ENCODE data around the gene THAP2.
"Not testable (repeated sequence)": the region's sequence is repeated elsewhere in the genome, so short reads cannot be mapped to it uniquely, and the experiment has no call there.

Gene THAP2

GRCh38 chr12:71662849-71663560, 1.1 kb upstream of the THAP2 start:
- DNase-seq, result peak; percentile 92

- DNase-seq, result no peak
Observed at GRCh38 chr12:71664411-71665089, 449 bp downstream of the THAP2 start.

- no peak for DNase-seq
Observed at GRCh38 chr12:71665090-71665463, 976 bp downstream of the THAP2 start.

GRCh38 chr12:71666259-71666658, 2.2 kb downstream of the THAP2 start:
- DNase-seq, result no peak

- no peak for DNase-seq
Observed at GRCh38 chr12:71671311-71671710, 7.2 kb downstream of the THAP2 start.

GRCh38 chr12:71671816-71672215, 7.7 kb downstream of the THAP2 start:
- no peak for DNase-seq

GRCh38 chr12:71682466-71682865, 18.4 kb downstream of the THAP2 start:
- no peak for DNase-seq

GRCh38 chr12:71683633-71684032, 19.5 kb downstream of the THAP2 start:
- DNase-seq, result no peak

GRCh38 chr12:71684081-71684480, 20.0 kb downstream of the THAP2 start:
- no peak for DNase-seq

- DNase-seq, result no peak
Observed at GRCh38 chr12:71685312-71685906, 21.3 kb downstream of the THAP2 start.

- peak; percentile 98 for DNase-seq
Observed at GRCh38 chr12:71685914-71686657, 22.0 kb downstream of the THAP2 start, which contains the start of gene TMEM19. Gene TMEM19, plus strand, starts transcription at chr12:71686082. Its CDS starts 599 bp downstream, at chr12:71686681.

- DNase-seq, result no peak
Observed at GRCh38 chr12:71686658-71687025, 22.5 kb downstream of the THAP2 start.

- DNase-seq, result not testable (repeated sequence)
Observed at GRCh38 chr12:71687172-71687571, 23.1 kb downstream of the THAP2 start.

GRCh38 chr12:71688961-71689570, 25.0 kb downstream of the THAP2 start:
- DNase-seq, result no peak

GRCh38 chr12:71691504-71692129, 27.5 kb downstream of the THAP2 start:
- DNase-seq, result no peak

- no peak for DNase-seq
Observed at GRCh38 chr12:71693126-71693525, 29.0 kb downstream of the THAP2 start.

GRCh38 chr12:71693651-71694050, 29.6 kb downstream of the THAP2 start:
- DNase-seq, result not testable (repeated sequence)

GRCh38 chr12:71694099-71694820, 30.2 kb downstream of the THAP2 start:
- DNase-seq, result no peak

GRCh38 chr12:71695782-71696181, 31.7 kb downstream of the THAP2 start:
- no peak for DNase-seq

- DNase-seq, result not testable (repeated sequence)
Observed at GRCh38 chr12:71702181-71702580, 38.1 kb downstream of the THAP2 start.

- no peak for DNase-seq
Observed at GRCh38 chr12:71702590-71702989, 38.5 kb downstream of the THAP2 start.

GRCh38 chr12:71703206-71703605, 39.1 kb downstream of the THAP2 start:
- DNase-seq, result peak; percentile 61

Measured in retina (tissue), 1 donor.